Measurements from ENCODE around the gene HLCS. TPM values are rescaled to one million over a fixed set of nuclear protein-coding genes. Genes with fewer than 3 reads are reported as not detected.

The HLCS gene
- total and polyA plus RNA-seq, 2 experiments from 2014 or later, result 10.6 to 30.4 TPM

DNA sequence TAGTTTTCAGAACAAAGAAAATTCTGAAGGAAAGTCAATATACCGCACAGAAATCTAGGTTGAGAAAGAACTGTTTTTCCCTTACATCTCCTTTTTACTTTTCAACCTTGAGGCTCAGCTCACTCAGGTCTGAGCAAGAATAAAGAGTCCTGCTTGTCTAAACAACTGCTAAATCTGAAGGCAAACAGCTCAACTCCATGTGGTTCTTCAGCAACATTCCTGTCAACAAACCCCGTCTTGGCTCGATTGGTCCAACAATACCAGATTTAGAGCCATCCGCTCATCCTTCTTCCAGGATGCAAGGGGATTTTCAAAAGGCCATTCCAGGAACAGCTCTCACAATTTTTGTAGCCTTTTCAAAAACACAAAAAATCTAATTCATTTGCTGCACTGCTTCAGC lies 119.8 kb downstream of the HLCS start:
- peak overlapping the region; percentile 16 for H3K4me2 ChIP-seq
- no peaks in the 10 kb centered on the region for H3K36me3 ChIP-seq (replicated peaks; ENCODE audit: insufficient read depth, low read depth)
- H3K9me3 ChIP-seq (ENCODE audit: low read depth), result no peaks in the 10 kb centered on the region
- peak overlapping the region; percentile 5 for H3K27ac ChIP-seq
- no peak for DNase-seq (ENCODE audit: low spot score)
- no peaks in the 10 kb centered on the region for H3K79me2 ChIP-seq
- H3K4me3 ChIP-seq, result no peak overlapping the region
- H3K4me1 ChIP-seq (ENCODE audit: insufficient read depth), result no peaks in the 10 kb centered on the region
- H3K9me2 ChIP-seq (replicated peaks; ENCODE audit: insufficient read depth), result no peaks in the 10 kb centered on the region
- H2AFZ ChIP-seq, result no peak overlapping the region
- WGBS (ENCODE audit: low lambda C conversion rate, missing lambda C conversion rate), result 34% methylated on average over 4 of the region's 4 CpGs
- TF ChIP-seq, protein P1, sequence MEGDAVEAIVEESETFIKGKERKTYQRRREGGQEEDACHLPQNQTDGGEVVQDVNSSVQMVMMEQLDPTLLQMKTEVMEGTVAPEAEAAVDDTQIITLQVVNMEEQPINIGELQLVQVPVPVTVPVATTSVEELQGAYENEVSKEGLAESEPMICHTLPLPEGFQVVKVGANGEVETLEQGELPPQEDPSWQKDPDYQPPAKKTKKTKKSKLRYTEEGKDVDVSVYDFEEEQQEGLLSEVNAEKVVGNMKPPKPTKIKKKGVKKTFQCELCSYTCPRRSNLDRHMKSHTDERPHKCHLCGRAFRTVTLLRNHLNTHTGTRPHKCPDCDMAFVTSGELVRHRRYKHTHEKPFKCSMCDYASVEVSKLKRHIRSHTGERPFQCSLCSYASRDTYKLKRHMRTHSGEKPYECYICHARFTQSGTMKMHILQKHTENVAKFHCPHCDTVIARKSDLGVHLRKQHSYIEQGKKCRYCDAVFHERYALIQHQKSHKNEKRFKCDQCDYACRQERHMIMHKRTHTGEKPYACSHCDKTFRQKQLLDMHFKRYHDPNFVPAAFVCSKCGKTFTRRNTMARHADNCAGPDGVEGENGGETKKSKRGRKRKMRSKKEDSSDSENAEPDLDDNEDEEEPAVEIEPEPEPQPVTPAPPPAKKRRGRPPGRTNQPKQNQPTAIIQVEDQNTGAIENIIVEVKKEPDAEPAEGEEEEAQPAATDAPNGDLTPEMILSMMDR (IDR thresholded peaks at IDR 0.05; ENCODE audit: poor library complexity), result no peak
- TF ChIP-seq EZH2phosphoT487 (IDR thresholded peaks at IDR 0.05; ENCODE audit: low read depth, severe bottlenecking, unreplicated experiment), result no peak
- TF ChIP-seq EZH2 (IDR thresholded peaks at IDR 0.05; ENCODE audit: borderline replicate concordance), result no peak
- H4K20me1 ChIP-seq (ENCODE audit: insufficient read depth, poor library complexity, severe bottlenecking), result no peaks in the 10 kb centered on the region
- H3K27me3 ChIP-seq, result no peaks in the 10 kb centered on the region

DNA sequence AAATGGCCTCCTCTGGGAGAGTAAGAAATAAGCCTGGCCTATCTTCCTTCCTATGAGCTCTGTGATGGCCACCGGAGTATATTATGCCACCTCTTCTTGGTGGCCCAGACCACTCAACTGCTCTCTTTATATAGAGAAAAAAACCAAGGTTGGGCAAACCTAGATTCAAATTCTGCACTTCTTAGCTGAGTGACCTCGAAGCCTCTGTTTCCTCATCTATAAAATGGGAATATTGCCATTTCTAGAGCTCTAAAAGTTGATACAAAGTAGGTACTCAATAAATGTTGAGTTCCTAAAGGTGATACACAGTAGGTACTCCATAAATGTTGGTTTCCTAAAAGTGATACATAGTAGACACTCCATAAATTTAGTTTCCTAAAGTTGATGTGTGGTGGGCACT lies 120.7 kb downstream of the HLCS start:
- Histone ChIP-seq H3K27me3 (no peaks in the 10 kb centered on the region), H3K4me2 (no peak overlapping the region), H3K4me3 (no peak overlapping the region), H3K36me3 (replicated peaks; ENCODE audit: insufficient read depth, low read depth) (no peaks in the 10 kb centered on the region), H3K9me2 (replicated peaks; ENCODE audit: insufficient read depth) (no peaks in the 10 kb centered on the region), H2AFZ (no peak overlapping the region), H3K79me2 (no peaks in the 10 kb centered on the region), H3K4me1 (ENCODE audit: insufficient read depth) (no peaks in the 10 kb centered on the region), H3K27ac (no peak overlapping the region), H4K20me1 (ENCODE audit: insufficient read depth, poor library complexity, severe bottlenecking) (no peaks in the 10 kb centered on the region), H3K9me3 (ENCODE audit: low read depth) (no peaks in the 10 kb centered on the region)
- WGBS (ENCODE audit: low lambda C conversion rate, missing lambda C conversion rate), result 98% methylated on average over 2 of the region's 2 CpGs
- TF ChIP-seq, protein P1 (IDR thresholded peaks at IDR 0.05; ENCODE audit: poor library complexity), result no peak
- TF ChIP-seq EZH2 (IDR thresholded peaks at IDR 0.05; ENCODE audit: borderline replicate concordance), result no peak
- TF ChIP-seq EZH2phosphoT487 (IDR thresholded peaks at IDR 0.05; ENCODE audit: low read depth, severe bottlenecking, unreplicated experiment), result no peak
- DNase-seq (ENCODE audit: low spot score), result no peak

DNA sequence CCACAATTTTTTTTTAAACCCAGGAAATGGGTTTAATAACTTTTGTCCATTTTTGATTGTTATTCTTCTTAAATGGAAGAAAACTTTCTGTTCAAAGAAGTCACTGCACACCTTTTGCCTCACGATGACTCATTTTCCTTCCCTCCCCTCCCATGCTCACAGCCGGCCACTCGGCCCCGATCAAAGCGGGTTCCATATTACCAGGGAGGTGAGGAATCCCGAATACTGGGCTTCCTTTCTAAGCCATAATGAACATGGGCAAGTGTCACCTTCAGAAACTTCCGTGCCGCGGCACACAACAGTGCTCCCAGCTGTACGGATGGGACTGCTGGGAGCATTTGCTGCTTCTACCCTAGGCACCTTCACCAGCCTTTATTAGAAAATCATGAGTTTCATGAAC lies 121.4 kb downstream of the HLCS start:
- WGBS (ENCODE audit: low lambda C conversion rate, missing lambda C conversion rate), result 76% methylated on average over 10 of the region's 10 CpGs
- TF ChIP-seq, protein P1 (IDR thresholded peaks at IDR 0.05; ENCODE audit: poor library complexity), result no peak
- TF ChIP-seq EZH2 (IDR thresholded peaks at IDR 0.05; ENCODE audit: borderline replicate concordance) (no peak), EZH2phosphoT487 (IDR thresholded peaks at IDR 0.05; ENCODE audit: low read depth, severe bottlenecking, unreplicated experiment) (no peak)
- H3K9me3 ChIP-seq (ENCODE audit: low read depth), result no peaks in the 10 kb centered on the region
- H2AFZ ChIP-seq, result no peak overlapping the region
- no peaks in the 10 kb centered on the region for H3K4me1 ChIP-seq (ENCODE audit: insufficient read depth)
- no peaks in the 10 kb centered on the region for H4K20me1 ChIP-seq (ENCODE audit: insufficient read depth, poor library complexity, severe bottlenecking)
- H3K4me2 ChIP-seq, result peak overlapping the region; percentile 44
- no peaks in the 10 kb centered on the region for H3K9me2 ChIP-seq (replicated peaks; ENCODE audit: insufficient read depth)
- H3K36me3 ChIP-seq (replicated peaks; ENCODE audit: insufficient read depth, low read depth), result no peaks in the 10 kb centered on the region
- no peak for DNase-seq (ENCODE audit: low spot score)
- no peak overlapping the region for H3K27ac ChIP-seq
- no peak overlapping the region for H3K4me3 ChIP-seq
- no peaks in the 10 kb centered on the region for H3K79me2 ChIP-seq
- H3K27me3 ChIP-seq, result no peaks in the 10 kb centered on the region

DNA sequence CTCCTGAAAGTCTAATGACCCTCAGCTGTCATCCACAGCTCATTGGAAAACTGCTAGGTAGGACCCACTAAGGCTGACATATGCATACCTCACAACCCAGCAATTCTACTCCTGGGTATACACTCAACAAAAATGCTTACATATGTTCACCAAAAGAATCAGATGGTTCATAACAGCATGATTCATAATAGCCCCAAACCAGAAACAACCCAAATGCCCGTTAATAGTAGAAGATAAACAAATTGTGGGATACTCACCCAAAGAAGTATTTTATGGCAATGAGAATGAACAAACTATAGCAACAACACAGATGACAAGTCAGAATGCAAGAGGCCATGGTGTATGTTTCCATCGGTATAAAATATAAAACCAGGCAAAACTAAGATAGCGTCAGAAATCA lies 124.6 kb downstream of the HLCS start:
- Histone ChIP-seq H3K9me2 (replicated peaks; ENCODE audit: insufficient read depth) (no peaks in the 10 kb centered on the region), H3K36me3 (replicated peaks; ENCODE audit: insufficient read depth, low read depth) (no peaks in the 10 kb centered on the region), H4K20me1 (ENCODE audit: insufficient read depth, poor library complexity, severe bottlenecking) (no peaks in the 10 kb centered on the region), H3K4me2 (no peak overlapping the region), H3K4me3 (no peak overlapping the region), H3K4me1 (ENCODE audit: insufficient read depth) (no peaks in the 10 kb centered on the region), H2AFZ (no peak overlapping the region), H3K9me3 (ENCODE audit: low read depth) (no peaks in the 10 kb centered on the region), H3K27ac (no peak overlapping the region), H3K27me3 (no peaks in the 10 kb centered on the region), H3K79me2 (no peaks in the 10 kb centered on the region)
- 86% methylated on average over 3 of the region's 3 CpGs for WGBS (ENCODE audit: low lambda C conversion rate, missing lambda C conversion rate)
- no peak for DNase-seq (ENCODE audit: low spot score)
- TF ChIP-seq EZH2 (IDR thresholded peaks at IDR 0.05; ENCODE audit: borderline replicate concordance) (no peak), EZH2phosphoT487 (IDR thresholded peaks at IDR 0.05; ENCODE audit: low read depth, severe bottlenecking, unreplicated experiment) (no peak)
